Caco-2 (cell line): ENCODE data around the gene ADAMTS13. TPM values are rescaled to one million over a fixed set of nuclear protein-coding genes. Genes with fewer than 3 reads are reported as not detected.
A peak's percentile ranks its signal among the peaks of the same experiment; 100 is the strongest.

Source experiments
- BruUV-seq: library from RNA; stranded (reverse); fragments of 400-500 nt; replicated peaks from 2 replicates; lab custom pipeline; 2021; lab: Mats Ljungman, UMichigan
- CTCF ChIA-PET: fragments of 300-600 bp; sonication (Branson Sonifier 250); formaldehyde crosslinking; loops from one replicate; lab custom pipeline; 2022; ENCODE audit warnings: antibody characterized with exemption; lab: Charles Lee
- POLR2A ChIA-PET: fragments of 300-600 bp; sonication (Branson Sonifier 250); formaldehyde crosslinking; loops from one replicate; lab custom pipeline; 2022; ENCODE audit warnings: antibody characterized with exemption; lab: Charles Lee
- DNase-seq, 2 experiments: peaks; one replicate each; pipeline versions ENCODE4 v3.0.0 to v3.0.0-alpha.2; 2020 to 2022
- H3K27me3 ChIP-seq: replicated peaks from 2 replicates; pipeline ENCODE4 v1.6.0; 2011; ENCODE audit warnings: low read length; ENCODE audit not compliant: control insufficient read depth, insufficient read depth
- H3K36me3 ChIP-seq: 2 replicates; pipeline ENCODE4 v1.5.1; 2011; ENCODE audit warnings: low read length; ENCODE audit not compliant: control insufficient read depth, insufficient read depth
- H3K4me1 ChIP-seq: fragments of 250-450 bp; sonication (Bioruptor Pico); 2 replicates; pipeline ENCODE4 v1.5.1; 2020; ENCODE audit warnings: mild to moderate bottlenecking
- H3K4me3 ChIP-seq: 2 replicates; pipeline ENCODE4 v1.5.1; 2011; ENCODE audit warnings: low read depth, mild to moderate bottlenecking, control low read depth, low read length
- H3K9me3 ChIP-seq: fragments of 250-450 bp; sonication (Bioruptor Pico); 2 replicates; pipeline ENCODE4 v1.5.1; 2020; ENCODE audit warnings: mild to moderate bottlenecking, moderate library complexity
- H3K27ac Mint-ChIP-seq: one replicate; pipeline ENCODE4 v1.8.0; 2022; ENCODE audit warnings: mixed read lengths; ENCODE audit not compliant: unreplicated experiment
- H3K27me3 Mint-ChIP-seq: one replicate; pipeline ENCODE4 v1.8.0; 2022; ENCODE audit warnings: mixed read lengths; ENCODE audit not compliant: insufficient read depth, unreplicated experiment
- H3K36me3 Mint-ChIP-seq: one replicate; pipeline ENCODE4 v1.8.0; 2022; ENCODE audit warnings: mild to moderate bottlenecking, mixed read lengths; ENCODE audit not compliant: insufficient read depth, unreplicated experiment
- H3K4me1 Mint-ChIP-seq: one replicate; pipeline ENCODE4 v1.8.0; 2022; ENCODE audit warnings: low read depth, mixed read lengths; ENCODE audit not compliant: unreplicated experiment
- H3K4me3 Mint-ChIP-seq: one replicate; pipeline ENCODE4 v1.8.0; 2022; ENCODE audit warnings: mild to moderate bottlenecking, moderate library complexity, mixed read lengths; ENCODE audit not compliant: unreplicated experiment
- H3K9me3 Mint-ChIP-seq: one replicate; pipeline ENCODE4 v1.8.0; 2022; ENCODE audit warnings: mixed read lengths; ENCODE audit not compliant: unreplicated experiment
- intact Hi-C: fragments of 100-400 bp; cut with micrococcal nuclease; formaldehyde crosslinking; loops from one replicate; pipeline ENCODE4 v1.10.0; 2022; ENCODE audit not compliant: unreplicated experiment
- total RNA-seq: library from RNA; stranded (reverse); gene quantifications from 2 replicates; pipeline ENCODE4 v1.2.3, GENCODE V29; 2022
- TF ChIP-seq, protein P1 (sequence below), 2 experiments: fragments of 200-600 bp in 1 of 2; IDR thresholded peaks; 1 replicate in 1 of 2; 2 replicates in 1 of 2; pipeline versions ENCODE4 v1.5.1 to v1.8.0; 2011 to 2022; ENCODE audit warnings: antibody characterized with exemption in 1 of 2, control low read depth in 1 of 2, inconsistent platforms in 1 of 2, low read depth in 1 of 2, low read length in 1 of 2, mild to moderate bottlenecking in 1 of 2, moderate library complexity in 1 of 2; ENCODE audit not compliant: insufficient read depth in 1 of 2, severe bottlenecking in 1 of 2, unreplicated experiment in 1 of 2

Gene ADAMTS13
- total RNA-seq, 1 experiment from 2014 or later: 6.2 TPM

DNA sequence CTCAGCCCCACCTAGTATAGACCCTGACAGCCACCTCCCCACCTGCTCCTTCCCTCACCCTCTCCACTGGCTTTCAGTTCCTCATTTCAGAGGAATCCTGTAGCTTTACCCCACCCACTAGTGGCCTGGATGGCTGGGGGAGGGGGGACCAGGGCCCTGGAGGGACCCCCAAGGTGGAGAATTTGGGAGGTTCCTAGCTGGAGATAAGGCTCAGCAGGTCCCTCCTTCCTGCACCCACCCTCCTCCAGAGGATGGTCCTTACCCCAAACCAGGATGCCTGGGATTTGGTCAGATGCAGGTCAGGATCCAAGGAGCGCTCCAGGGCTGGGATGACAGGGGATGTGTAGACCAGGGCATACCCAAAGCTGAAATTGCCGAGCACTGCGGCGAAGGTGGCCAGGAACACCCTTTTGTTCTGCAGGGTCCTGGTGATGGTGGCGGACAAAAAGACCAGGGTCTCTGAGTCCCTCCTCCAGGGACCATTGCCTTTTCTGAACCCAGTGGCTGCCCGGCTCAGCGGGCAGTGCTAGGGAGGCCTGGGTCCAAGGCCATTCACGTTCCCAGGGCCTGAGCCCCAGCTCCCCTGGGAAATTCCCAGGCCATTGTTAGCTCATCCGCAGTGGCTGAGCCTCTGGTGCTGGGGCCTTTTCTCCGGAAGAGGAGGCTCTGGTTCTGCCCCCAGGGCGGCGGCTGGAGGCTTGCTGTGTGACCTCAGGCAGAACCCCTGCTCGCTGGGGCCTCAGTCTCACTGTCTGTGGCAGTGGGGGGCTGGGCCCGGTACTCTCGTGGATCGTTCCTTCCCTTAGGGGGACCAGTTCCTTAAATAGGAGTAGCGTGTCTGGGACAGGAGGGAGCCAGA, 56.1 kb downstream of the ADAMTS13 start:
- H3K4me1 Mint-ChIP-seq: peaks cover 6% of the 10 kb centered on the region
- 0 out of 2 replicates have a peak, but pooled peaks cover 7% of the 10 kb centered on the region for H3K4me1 ChIP-seq
- no peaks in the 10 kb centered on the region for H3K36me3 Mint-ChIP-seq
- peak overlapping the region; percentile 66 for H3K4me3 Mint-ChIP-seq
- DNase-seq: peak in 1 of 2 experiments; percentile 44
- no peaks in the 10 kb centered on the region for H3K36me3 ChIP-seq
- no peaks in the 10 kb centered on the region for H3K9me3 Mint-ChIP-seq
- H3K4me3 ChIP-seq: peak overlapping the region; percentile 43
- TF ChIP-seq, protein P1, sequence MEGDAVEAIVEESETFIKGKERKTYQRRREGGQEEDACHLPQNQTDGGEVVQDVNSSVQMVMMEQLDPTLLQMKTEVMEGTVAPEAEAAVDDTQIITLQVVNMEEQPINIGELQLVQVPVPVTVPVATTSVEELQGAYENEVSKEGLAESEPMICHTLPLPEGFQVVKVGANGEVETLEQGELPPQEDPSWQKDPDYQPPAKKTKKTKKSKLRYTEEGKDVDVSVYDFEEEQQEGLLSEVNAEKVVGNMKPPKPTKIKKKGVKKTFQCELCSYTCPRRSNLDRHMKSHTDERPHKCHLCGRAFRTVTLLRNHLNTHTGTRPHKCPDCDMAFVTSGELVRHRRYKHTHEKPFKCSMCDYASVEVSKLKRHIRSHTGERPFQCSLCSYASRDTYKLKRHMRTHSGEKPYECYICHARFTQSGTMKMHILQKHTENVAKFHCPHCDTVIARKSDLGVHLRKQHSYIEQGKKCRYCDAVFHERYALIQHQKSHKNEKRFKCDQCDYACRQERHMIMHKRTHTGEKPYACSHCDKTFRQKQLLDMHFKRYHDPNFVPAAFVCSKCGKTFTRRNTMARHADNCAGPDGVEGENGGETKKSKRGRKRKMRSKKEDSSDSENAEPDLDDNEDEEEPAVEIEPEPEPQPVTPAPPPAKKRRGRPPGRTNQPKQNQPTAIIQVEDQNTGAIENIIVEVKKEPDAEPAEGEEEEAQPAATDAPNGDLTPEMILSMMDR (IDR thresholded peaks at IDR 0.05; ENCODE audit: insufficient read depth in 1 of 2, low read depth in 1 of 2, low read length in 1 of 2, severe bottlenecking in 1 of 2, unreplicated experiment in 1 of 2): no peak
- no peaks in the 10 kb centered on the region for H3K9me3 ChIP-seq
- ChIA-PET POLR2A (interaction anchor here (2.6 kb wide), 1 partner anchor 18 kb away, joined by 17 read pairs; the partner anchor contains the start of gene CACFD1), CTCF (interaction anchor here (0.9 to 2.6 kb wide), 3 partner anchors 9 to 130 kb away, joined by 3 to 12 read pairs (median 3); partner anchors contain the start of genes CACFD1 and RPL7A)
- no TSS peak for BruUV-seq
- H3K27ac Mint-ChIP-seq: no peak overlapping the region
- no peaks in the 10 kb centered on the region for H3K27me3 ChIP-seq
- peaks cover 2% of the 10 kb centered on the region for H3K27me3 Mint-ChIP-seq
- intact Hi-C loops: no loop called here

- no peaks in the 10 kb centered on the region for H3K36me3 ChIP-seq
- peak within 1 kb of the TSS; percentile 43 for H3K4me3 ChIP-seq
- Mint-ChIP-seq H3K4me1 (peaks cover 7% of the 10 kb centered on the region), H3K4me3 (peak within 1 kb of the TSS; percentile 66), H3K27ac (no peak within 1 kb of the TSS), H3K36me3 (no peaks in the 10 kb centered on the region), H3K9me3 (no peaks in the 10 kb centered on the region), H3K27me3 (peaks cover 3% of the 10 kb centered on the region)
- ChIA-PET CTCF (interaction anchor here (0.7 to 2.6 kb wide), 4 partner anchors 8 to 131 kb away, joined by 3 to 12 read pairs (median 4); partner anchors contain the start of genes CACFD1 and RPL7A), POLR2A (interaction anchor here (2.6 kb wide), 1 partner anchor 19 kb away, joined by 17 read pairs; the partner anchor contains the start of gene CACFD1)
- intact Hi-C loops: loop anchor here (1.0 kb wide), 2 partner anchors 20 kb away; partner anchors contain the start of gene CACFD1
- no TSS peak for BruUV-seq
- DNase-seq: peak; percentile 83 to 90
- 0 out of 2 replicates have a peak, but pooled peaks cover 7% of the 10 kb centered on the region for H3K4me1 ChIP-seq
- no peaks in the 10 kb centered on the region for H3K9me3 ChIP-seq
- TF ChIP-seq, protein P1 (IDR thresholded peaks at IDR 0.05; ENCODE audit: insufficient read depth in 1 of 2, low read depth in 1 of 2, low read length in 1 of 2, severe bottlenecking in 1 of 2, unreplicated experiment in 1 of 2): no peak
- no peaks in the 10 kb centered on the region for H3K27me3 ChIP-seq
Observed at GRCh38 chr9:133478851-133479711, 56.9 kb downstream of the ADAMTS13 start, which contains the start of gene SLC2A6. SLC2A6 (minus strand) TSS chr9:133479099; CDS start chr9:133479059, 40 bp downstream.
